ENCODE results near the gene MAP7. TPM values are rescaled to one million over a fixed set of nuclear protein-coding genes. Genes with fewer than 3 reads are reported as not detected.
"Not testable (repeated sequence)": the region's sequence is repeated elsewhere in the genome, so short reads cannot be mapped to it uniquely, and the experiment has no call there.

MAP7 gene
- total and polyA plus RNA-seq, 4 donors, result 3.2 to 17.5 (median 8.3) TPM

DNA sequence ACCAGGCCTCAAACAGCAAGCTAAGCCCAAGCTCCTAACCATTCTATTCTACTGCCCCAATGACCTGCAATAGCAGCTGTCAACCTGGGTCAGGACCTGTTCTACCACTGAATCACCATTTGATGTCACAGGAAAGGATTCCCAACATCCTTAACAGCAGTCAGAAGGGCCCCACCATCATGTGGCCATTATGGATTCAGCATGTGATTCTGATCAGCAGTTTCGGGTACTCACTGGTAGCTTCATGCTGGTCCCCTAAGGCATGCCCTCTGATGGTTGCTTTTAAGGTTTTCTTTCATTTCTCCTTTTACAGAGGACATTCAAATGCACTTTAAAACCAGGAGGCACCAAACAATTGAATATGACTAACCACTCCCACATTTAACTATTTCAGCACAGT lies 37.3 kb upstream of the MAP7 start:
- TF ChIP-seq, protein P1, sequence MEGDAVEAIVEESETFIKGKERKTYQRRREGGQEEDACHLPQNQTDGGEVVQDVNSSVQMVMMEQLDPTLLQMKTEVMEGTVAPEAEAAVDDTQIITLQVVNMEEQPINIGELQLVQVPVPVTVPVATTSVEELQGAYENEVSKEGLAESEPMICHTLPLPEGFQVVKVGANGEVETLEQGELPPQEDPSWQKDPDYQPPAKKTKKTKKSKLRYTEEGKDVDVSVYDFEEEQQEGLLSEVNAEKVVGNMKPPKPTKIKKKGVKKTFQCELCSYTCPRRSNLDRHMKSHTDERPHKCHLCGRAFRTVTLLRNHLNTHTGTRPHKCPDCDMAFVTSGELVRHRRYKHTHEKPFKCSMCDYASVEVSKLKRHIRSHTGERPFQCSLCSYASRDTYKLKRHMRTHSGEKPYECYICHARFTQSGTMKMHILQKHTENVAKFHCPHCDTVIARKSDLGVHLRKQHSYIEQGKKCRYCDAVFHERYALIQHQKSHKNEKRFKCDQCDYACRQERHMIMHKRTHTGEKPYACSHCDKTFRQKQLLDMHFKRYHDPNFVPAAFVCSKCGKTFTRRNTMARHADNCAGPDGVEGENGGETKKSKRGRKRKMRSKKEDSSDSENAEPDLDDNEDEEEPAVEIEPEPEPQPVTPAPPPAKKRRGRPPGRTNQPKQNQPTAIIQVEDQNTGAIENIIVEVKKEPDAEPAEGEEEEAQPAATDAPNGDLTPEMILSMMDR (IDR thresholded peaks at IDR 0.05; ENCODE audit: low read depth, low read length, missing input control), result no peak
- Histone ChIP-seq H3K9me3 (ENCODE audit: control insufficient read depth in 4 of 4, low read length in 3 of 4) (no peaks in the 10 kb centered on the region), H3K27ac (ENCODE audit: low read depth in 1 of 2, low read length in 2 of 2) (no peak overlapping the region), H3K27me3 (ENCODE audit: control insufficient read depth in 4 of 4, insufficient read depth in 4 of 4, low read length in 3 of 4) (no peaks in the 10 kb centered on the region), H3K4me1 (ENCODE audit: control insufficient read depth in 4 of 4, insufficient read depth in 4 of 4, low read length in 3 of 4) (no peaks in the 10 kb centered on the region), H3K36me3 (ENCODE audit: control insufficient read depth in 4 of 4, insufficient read depth in 3 of 4, low read depth in 1 of 4, low read length in 3 of 4) (peaks cover 4 to 41% (median 30%) of the 10 kb centered on the region in 4 donors), H3K4me3 (ENCODE audit: low read depth in 1 of 3, low read length in 3 of 3) (no peak overlapping the region), H3K9ac (ENCODE audit: low read depth in 1 of 2, low read length in 2 of 2) (no peak overlapping the region)
- no peak for DNase-seq (ENCODE audit: low spot score)
- 88% methylated on average over 1 of the region's 1 CpG for WGBS

DNA sequence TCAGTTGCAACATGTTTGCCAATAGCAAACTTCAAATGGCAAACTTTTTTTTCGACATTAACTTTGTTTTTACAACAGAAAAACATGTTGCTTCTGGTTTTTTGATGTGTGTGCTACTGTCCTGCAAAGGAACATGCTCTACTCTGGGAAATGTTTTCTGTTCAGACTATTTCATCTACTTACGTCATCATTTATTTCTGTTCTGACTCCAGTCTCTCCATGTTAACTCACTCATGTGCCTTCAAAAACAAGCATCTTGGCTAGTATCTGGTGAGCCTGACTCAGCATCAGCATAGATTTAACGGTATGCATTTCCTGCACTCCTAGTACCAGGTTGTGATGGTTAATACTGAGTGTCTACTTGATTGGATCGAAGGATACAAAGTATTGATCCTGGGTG lies 36.1 kb upstream of the MAP7 start:
- Histone ChIP-seq H3K27ac (ENCODE audit: low read depth in 1 of 2, low read length in 2 of 2) (no peak overlapping the region), H3K9ac (ENCODE audit: low read depth in 1 of 2, low read length in 2 of 2) (no peak overlapping the region), H3K27me3 (ENCODE audit: control insufficient read depth in 4 of 4, insufficient read depth in 4 of 4, low read length in 3 of 4) (no peaks in the 10 kb centered on the region), H3K36me3 (ENCODE audit: control insufficient read depth in 4 of 4, insufficient read depth in 3 of 4, low read depth in 1 of 4, low read length in 3 of 4) (peaks cover 4 to 30% (median 22%) of the 10 kb centered on the region in 4 donors), H3K4me3 (ENCODE audit: low read depth in 1 of 3, low read length in 3 of 3) (no peak overlapping the region), H3K4me1 (ENCODE audit: control insufficient read depth in 4 of 4, insufficient read depth in 4 of 4, low read length in 3 of 4) (no peaks in the 10 kb centered on the region), H3K9me3 (ENCODE audit: control insufficient read depth in 4 of 4, low read length in 3 of 4) (no peaks in the 10 kb centered on the region)
- DNase-seq (ENCODE audit: low spot score), result no peak
- WGBS, result 74% methylated on average over 4 of the region's 4 CpGs
- no peak for TF ChIP-seq FOXA2 (IDR thresholded peaks at IDR 0.05)
- no peak for TF ChIP-seq RXRA (IDR thresholded peaks at IDR 0.05)
- no peak for TF ChIP-seq NR2F2 (IDR thresholded peaks at IDR 0.05)
- TF ChIP-seq, protein P2, sequence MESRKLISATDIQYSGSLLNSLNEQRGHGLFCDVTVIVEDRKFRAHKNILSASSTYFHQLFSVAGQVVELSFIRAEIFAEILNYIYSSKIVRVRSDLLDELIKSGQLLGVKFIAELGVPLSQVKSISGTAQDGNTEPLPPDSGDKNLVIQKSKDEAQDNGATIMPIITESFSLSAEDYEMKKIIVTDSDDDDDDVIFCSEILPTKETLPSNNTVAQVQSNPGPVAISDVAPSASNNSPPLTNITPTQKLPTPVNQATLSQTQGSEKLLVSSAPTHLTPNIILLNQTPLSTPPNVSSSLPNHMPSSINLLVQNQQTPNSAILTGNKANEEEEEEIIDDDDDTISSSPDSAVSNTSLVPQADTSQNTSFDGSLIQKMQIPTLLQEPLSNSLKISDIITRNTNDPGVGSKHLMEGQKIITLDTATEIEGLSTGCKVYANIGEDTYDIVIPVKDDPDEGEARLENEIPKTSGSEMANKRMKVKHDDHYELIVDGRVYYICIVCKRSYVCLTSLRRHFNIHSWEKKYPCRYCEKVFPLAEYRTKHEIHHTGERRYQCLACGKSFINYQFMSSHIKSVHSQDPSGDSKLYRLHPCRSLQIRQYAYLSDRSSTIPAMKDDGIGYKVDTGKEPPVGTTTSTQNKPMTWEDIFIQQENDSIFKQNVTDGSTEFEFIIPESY (IDR thresholded peaks at IDR 0.05), result no peak

DNA sequence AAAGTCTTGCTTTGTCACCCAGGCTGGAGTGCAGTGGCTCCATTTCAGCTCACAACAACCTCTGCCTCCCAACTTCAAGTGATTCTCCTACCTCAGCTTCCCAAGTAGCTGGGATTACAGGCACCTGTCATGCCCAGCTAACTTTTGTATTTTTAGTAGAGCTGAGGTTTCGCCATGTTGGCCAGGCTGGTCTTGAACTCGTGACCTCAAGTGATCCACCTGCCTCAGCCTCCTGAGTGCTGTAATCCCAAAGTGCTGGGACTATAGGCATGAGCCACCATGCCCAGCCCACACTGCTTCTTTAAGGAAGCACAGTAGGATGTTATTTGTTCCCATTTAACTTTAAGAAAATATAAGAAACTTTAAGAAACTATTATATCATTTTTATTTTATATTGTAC lies 35.3 kb upstream of the MAP7 start:
- not testable (repeated sequence) for H3K4me3 ChIP-seq (ENCODE audit: low read depth in 1 of 3, low read length in 3 of 3); H3K9me3 ChIP-seq (ENCODE audit: control insufficient read depth in 4 of 4, low read length in 3 of 4); H3K27ac ChIP-seq (ENCODE audit: low read depth in 1 of 2, low read length in 2 of 2)

DNA sequence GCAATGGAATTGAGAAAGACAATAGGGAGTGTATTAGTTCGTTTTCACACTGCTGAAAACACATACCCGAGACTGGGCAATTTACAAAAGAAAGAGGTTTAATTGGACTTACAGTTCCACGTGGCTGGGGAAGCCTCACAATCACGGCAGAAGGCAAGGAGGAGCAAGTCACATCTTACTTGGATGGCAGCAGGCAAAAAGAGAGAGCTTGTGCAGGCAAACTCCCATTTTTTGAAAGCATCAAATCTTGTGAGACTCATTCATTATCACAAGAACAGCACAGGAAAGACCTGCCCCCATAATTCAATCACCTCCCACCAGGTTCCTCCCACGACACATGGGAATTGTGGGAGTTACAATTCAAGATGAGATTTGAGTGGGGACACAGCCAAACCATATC lies 34.1 kb upstream of the MAP7 start:
- H3K27ac ChIP-seq (ENCODE audit: low read depth in 1 of 2, low read length in 2 of 2), result not testable (repeated sequence)
- WGBS, result 91% methylated on average over 5 of the region's 5 CpGs
- peaks cover 2 to 22% (median 20%) of the 10 kb centered on the region in 4 donors for H3K36me3 ChIP-seq (ENCODE audit: control insufficient read depth in 4 of 4, insufficient read depth in 3 of 4, low read depth in 1 of 4, low read length in 3 of 4)

More for the DNA sequence above, 35.3 kb upstream of the MAP7 start:
- 98% methylated on average over 2 of the region's 2 CpGs for WGBS
- peaks cover 4 to 24% (median 16%) of the 10 kb centered on the region in 4 donors for H3K36me3 ChIP-seq (ENCODE audit: control insufficient read depth in 4 of 4, insufficient read depth in 3 of 4, low read depth in 1 of 4, low read length in 3 of 4)
- not testable (repeated sequence) for H3K9ac ChIP-seq (ENCODE audit: low read depth in 1 of 2, low read length in 2 of 2); H3K27me3 ChIP-seq (ENCODE audit: control insufficient read depth in 4 of 4, insufficient read depth in 4 of 4, low read length in 3 of 4); DNase-seq (ENCODE audit: low spot score); H3K4me1 ChIP-seq (ENCODE audit: control insufficient read depth in 4 of 4, insufficient read depth in 4 of 4, low read length in 3 of 4)

More for the DNA sequence above, 34.1 kb upstream of the MAP7 start:
- not testable (repeated sequence) for H3K9me3 ChIP-seq (ENCODE audit: control insufficient read depth in 4 of 4, low read length in 3 of 4); H3K9ac ChIP-seq (ENCODE audit: low read depth in 1 of 2, low read length in 2 of 2); H3K4me3 ChIP-seq (ENCODE audit: low read depth in 1 of 3, low read length in 3 of 3); H3K27me3 ChIP-seq (ENCODE audit: control insufficient read depth in 4 of 4, insufficient read depth in 4 of 4, low read length in 3 of 4); H3K4me1 ChIP-seq (ENCODE audit: control insufficient read depth in 4 of 4, insufficient read depth in 4 of 4, low read length in 3 of 4); DNase-seq (ENCODE audit: low spot score)
